Breast epithelium (tissue), 4 donors: ENCODE data around the gene CGA. TPM values are rescaled to one million over a fixed set of nuclear protein-coding genes. Genes with fewer than 3 reads are reported as not detected.

ENCODE experiments used
- DNase-seq, 2 donors: peaks; one replicate each; pipeline ENCODE4 v3.0.0-alpha.2; 2019; ENCODE audit warnings: low spot score in 2 of 2
- H3K27ac ChIP-seq, 2 donors: fragments of 200-600 bp; sonication (generic) in 1 of 2; one replicate each; pipeline ENCODE4 v1.5.1; 2016 to 2019; ENCODE audit warnings: mild to moderate bottlenecking in 1 of 2
- H3K27me3 ChIP-seq, 2 donors: fragments of 200-600 bp; sonication (generic) in 1 of 2; one replicate each; pipeline versions ENCODE4 v1.5.1 to v1.6.0; 2017 to 2019; ENCODE audit warnings: control low read depth in 1 of 2, mild to moderate bottlenecking in 1 of 2
- H3K36me3 ChIP-seq: fragments of 200-600 bp; one replicate; pipeline ENCODE4 v1.5.1; 2019
- H3K4me1 ChIP-seq, 2 donors: fragments of 200-600 bp; sonication (generic); one replicate each; pipeline ENCODE4 v1.5.1; 2016 to 2019; ENCODE audit warnings: control low read depth in 1 of 2
- H3K4me3 ChIP-seq, 3 donors: fragments of 200-600 bp; sonication (generic); 1 replicate in 2 of 3; 2 replicates in 1 of 3; pipeline ENCODE4 v1.5.1; 2016 to 2019; ENCODE audit warnings: mild to moderate bottlenecking in 3 of 3, moderate library complexity in 2 of 3
- H3K9me3 ChIP-seq, 2 donors: fragments of 200-600 bp; sonication (generic) in 1 of 2; one replicate each; pipeline ENCODE4 v1.5.1; 2016 to 2019; ENCODE audit warnings: control low read depth in 1 of 2
- POLR2A ChIP-seq: fragments of 450-650 bp; IDR thresholded peaks from one replicate; pipeline ENCODE4 v1.6.1; 2016; ENCODE audit warnings: antibody characterized with exemption, mild to moderate bottlenecking, moderate library complexity
- POLR2AphosphoS5 ChIP-seq, 3 donors: sonication (generic); formaldehyde crosslinking; IDR thresholded peaks; one replicate each; pipeline ENCODE4 v1.6.1; 2017; ENCODE audit warnings: antibody characterized with exemption in 3 of 3
- intact Hi-C: fragments of 100-400 bp; cut with DNase I; formaldehyde crosslinking; loops from one replicate; pipeline ENCODE4 v1.15.1; 2023; ENCODE audit warnings: low total_unique reads
- total RNA-seq, 3 donors: library from RNA; depleted of rRNA; stranded (reverse); fragments of >200 nt; gene quantifications; one replicate each; pipeline ENCODE4 v1.1.0, GENCODE V29; 2016
- TF ChIP-seq, protein P1 (sequence below), 3 donors: fragments of 450-650 bp; IDR thresholded peaks; one replicate each; pipeline ENCODE4 v1.5.1; 2016 to 2017; ENCODE audit warnings: antibody characterized with exemption in 3 of 3, mild to moderate bottlenecking in 3 of 3, moderate library complexity in 3 of 3

The CGA gene
- total RNA-seq, 3 donors from 2014 or later = not detected

DNA sequence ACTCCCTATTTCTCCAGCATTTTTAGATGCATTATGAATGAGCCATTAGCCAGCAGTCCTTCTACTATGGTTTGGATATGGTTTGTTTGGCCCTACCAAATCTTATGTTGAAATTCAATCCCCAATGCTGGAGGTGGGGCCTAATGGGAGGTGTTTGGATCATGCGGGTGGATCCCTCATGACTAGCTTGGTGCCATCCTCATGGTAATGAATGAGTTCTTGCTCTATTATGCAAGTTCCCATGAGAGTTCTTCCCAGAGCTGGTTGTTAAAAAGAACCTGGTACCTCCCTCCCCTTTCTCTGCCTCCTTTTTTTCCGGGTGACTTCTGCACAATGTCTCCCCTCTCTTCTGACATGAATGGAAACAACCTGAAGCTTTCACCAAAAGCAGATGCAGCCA, 6.2 kb upstream of the CGA start:
- no peaks in the 10 kb centered on the region for H3K27me3 ChIP-seq
- no peak for DNase-seq
- H3K36me3 ChIP-seq = no peaks in the 10 kb centered on the region
- TF ChIP-seq POLR2AphosphoS5 (IDR thresholded peaks at IDR 0.05) = no peak
- TF ChIP-seq, protein P1, sequence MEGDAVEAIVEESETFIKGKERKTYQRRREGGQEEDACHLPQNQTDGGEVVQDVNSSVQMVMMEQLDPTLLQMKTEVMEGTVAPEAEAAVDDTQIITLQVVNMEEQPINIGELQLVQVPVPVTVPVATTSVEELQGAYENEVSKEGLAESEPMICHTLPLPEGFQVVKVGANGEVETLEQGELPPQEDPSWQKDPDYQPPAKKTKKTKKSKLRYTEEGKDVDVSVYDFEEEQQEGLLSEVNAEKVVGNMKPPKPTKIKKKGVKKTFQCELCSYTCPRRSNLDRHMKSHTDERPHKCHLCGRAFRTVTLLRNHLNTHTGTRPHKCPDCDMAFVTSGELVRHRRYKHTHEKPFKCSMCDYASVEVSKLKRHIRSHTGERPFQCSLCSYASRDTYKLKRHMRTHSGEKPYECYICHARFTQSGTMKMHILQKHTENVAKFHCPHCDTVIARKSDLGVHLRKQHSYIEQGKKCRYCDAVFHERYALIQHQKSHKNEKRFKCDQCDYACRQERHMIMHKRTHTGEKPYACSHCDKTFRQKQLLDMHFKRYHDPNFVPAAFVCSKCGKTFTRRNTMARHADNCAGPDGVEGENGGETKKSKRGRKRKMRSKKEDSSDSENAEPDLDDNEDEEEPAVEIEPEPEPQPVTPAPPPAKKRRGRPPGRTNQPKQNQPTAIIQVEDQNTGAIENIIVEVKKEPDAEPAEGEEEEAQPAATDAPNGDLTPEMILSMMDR (IDR thresholded peaks at IDR 0.05) = no peak
- TF ChIP-seq POLR2A = no peak
- no peak overlapping the region for H3K4me3 ChIP-seq
- H3K4me1 ChIP-seq = no peaks in the 10 kb centered on the region
- H3K27ac ChIP-seq = no peak overlapping the region
- intact Hi-C loops = no loop called here
- no peaks in the 10 kb centered on the region for H3K9me3 ChIP-seq

DNA sequence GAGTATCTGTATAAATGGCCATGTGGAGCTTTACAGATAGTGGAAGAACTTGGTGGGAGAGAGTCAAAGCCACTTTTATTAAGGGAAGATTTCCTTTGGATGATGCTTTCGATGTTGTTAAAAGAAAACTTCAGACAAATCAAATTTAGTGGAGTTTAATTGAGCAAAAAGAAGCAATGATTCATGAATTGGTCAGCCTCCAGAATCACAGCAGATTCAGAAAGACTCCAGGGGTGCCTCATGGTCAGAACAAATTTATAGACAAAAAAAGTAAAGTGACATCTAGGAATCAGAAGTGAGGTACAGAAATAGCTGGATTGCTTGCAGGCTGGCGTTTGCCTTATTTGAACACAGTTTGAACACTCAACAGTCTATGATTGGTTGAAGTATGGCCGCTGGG, 5.3 kb upstream of the CGA start:
- Histone ChIP-seq H3K36me3 (no peaks in the 10 kb centered on the region), H3K4me3 (no peak overlapping the region), H3K27me3 (no peaks in the 10 kb centered on the region), H3K9me3 (no peaks in the 10 kb centered on the region), H3K27ac (no peak overlapping the region), H3K4me1 (no peaks in the 10 kb centered on the region)
- TF ChIP-seq POLR2AphosphoS5 (IDR thresholded peaks at IDR 0.05) = no peak
- no peak for TF ChIP-seq POLR2A
- TF ChIP-seq, protein P1 (IDR thresholded peaks at IDR 0.05) = no peak
- DNase-seq = no peak
- intact Hi-C loops = no loop called here

DNA sequence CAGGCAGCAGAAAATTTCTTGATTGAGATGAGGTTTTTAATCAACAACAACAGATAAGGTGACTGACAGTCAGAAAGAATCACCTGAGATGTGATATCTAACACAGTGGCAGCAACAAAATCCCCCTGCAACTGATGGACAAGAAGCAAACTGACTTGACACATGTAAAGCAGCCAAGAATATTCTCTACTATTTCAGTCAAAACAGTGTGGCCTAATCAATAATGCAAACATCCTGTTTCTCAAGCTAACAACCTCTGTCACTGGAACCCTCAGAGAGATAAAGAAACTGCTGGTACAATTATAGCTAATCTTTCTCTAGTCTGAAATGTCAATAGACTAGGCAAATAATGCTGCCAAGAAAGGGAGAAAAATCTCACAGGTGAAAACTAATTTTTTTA, 4.6 kb upstream of the CGA start:
- intact Hi-C loops = no loop called here
- Histone ChIP-seq H3K4me3 (no peak overlapping the region), H3K9me3 (no peaks in the 10 kb centered on the region), H3K36me3 (no peaks in the 10 kb centered on the region), H3K4me1 (no peaks in the 10 kb centered on the region), H3K27me3 (no peaks in the 10 kb centered on the region), H3K27ac (no peak overlapping the region)
- no peak for DNase-seq
- TF ChIP-seq, protein P1 (IDR thresholded peaks at IDR 0.05) = no peak
- no peak for TF ChIP-seq POLR2AphosphoS5 (IDR thresholded peaks at IDR 0.05)
- no peak for TF ChIP-seq POLR2A

DNA sequence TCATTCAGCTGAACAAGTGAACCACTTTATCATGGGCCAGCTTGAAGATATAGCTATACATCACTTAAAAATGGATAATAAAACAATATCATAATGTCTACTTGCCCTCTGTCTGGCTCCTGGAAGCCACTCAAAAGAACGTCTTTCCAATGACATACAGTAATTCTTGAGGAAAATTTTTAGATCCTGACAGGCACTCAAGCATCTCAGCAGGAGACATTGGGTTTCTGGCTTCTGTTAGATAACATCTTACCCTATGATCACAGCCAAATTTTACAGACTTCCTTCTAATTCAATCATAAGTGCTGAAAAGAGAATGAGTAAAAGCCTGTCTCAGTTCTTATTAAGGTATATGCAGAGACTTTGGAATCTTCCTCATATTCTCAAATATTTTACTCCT, 330 bp downstream of the CGA start:
- H3K4me1 ChIP-seq = no peaks in the 10 kb centered on the region
- DNase-seq = no peak
- intact Hi-C loops = no loop called here
- no peaks in the 10 kb centered on the region for H3K9me3 ChIP-seq
- no peaks in the 10 kb centered on the region for H3K36me3 ChIP-seq
- TF ChIP-seq POLR2A (no peak), POLR2AphosphoS5 (IDR thresholded peaks at IDR 0.05) (no peak)
- TF ChIP-seq, protein P1 (IDR thresholded peaks at IDR 0.05) = no peak
- no peak overlapping the region for H3K4me3 ChIP-seq
- H3K27ac ChIP-seq = no peak overlapping the region
- no peaks in the 10 kb centered on the region for H3K27me3 ChIP-seq

DNA sequence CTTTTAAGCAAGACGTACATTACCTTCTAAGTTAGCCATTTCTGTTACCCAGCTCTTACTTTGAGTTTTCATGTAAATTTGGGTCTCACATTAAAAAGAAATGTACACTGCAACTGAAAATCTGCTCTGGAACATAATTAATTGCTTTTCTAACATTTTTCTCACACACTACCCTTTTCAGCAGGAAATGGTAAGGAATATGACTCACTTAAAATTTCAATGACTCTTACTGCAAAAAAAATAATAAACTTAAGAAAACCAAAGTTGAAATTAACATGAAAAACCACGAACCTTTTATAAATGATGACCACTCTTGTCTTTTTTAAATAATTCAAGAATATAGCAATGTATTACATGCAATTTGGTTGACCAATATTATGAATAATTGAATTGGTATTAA, 1.3 kb downstream of the CGA start:
- H3K27me3 ChIP-seq = no peaks in the 10 kb centered on the region
- TF ChIP-seq, protein P1 (IDR thresholded peaks at IDR 0.05) = no peak
- no peak for TF ChIP-seq POLR2AphosphoS5 (IDR thresholded peaks at IDR 0.05)
- no peak for TF ChIP-seq POLR2A
- H3K36me3 ChIP-seq = no peaks in the 10 kb centered on the region
- intact Hi-C loops = no loop called here
- no peak overlapping the region for H3K27ac ChIP-seq
- no peaks in the 10 kb centered on the region for H3K4me1 ChIP-seq
- no peaks in the 10 kb centered on the region for H3K9me3 ChIP-seq
- DNase-seq = no peak
- no peak overlapping the region for H3K4me3 ChIP-seq
